ENCODE data around the gene CEACAM19.
"Not testable (repeated sequence)": the region's sequence is repeated elsewhere in the genome, so short reads cannot be mapped to it uniquely, and the experiment has no call there.

CEACAM19 gene

GRCh38 chr19:44668985-44669764 lies 2.1 kb upstream of the CEACAM19 start:
- TF ChIP-seq ZNF8 (CRISPR knock-in tag; IDR thresholded peaks at IDR 0.05) (no peak), ZC3H10 (CRISPR knock-in tag; IDR thresholded peaks at IDR 0.05) (no peak)

GRCh38 chr19:44670027-44670426 lies 1.3 kb upstream of the CEACAM19 start:
- ATAC-seq = not testable (repeated sequence)

More at GRCh38 chr19:44668985-44669764, 2.1 kb upstream of the CEACAM19 start:
- ATAC-seq = no peak

GRCh38 chr19:44672226-44672625 lies 944 bp downstream of the CEACAM19 start:
- TF ChIP-seq, protein P1, sequence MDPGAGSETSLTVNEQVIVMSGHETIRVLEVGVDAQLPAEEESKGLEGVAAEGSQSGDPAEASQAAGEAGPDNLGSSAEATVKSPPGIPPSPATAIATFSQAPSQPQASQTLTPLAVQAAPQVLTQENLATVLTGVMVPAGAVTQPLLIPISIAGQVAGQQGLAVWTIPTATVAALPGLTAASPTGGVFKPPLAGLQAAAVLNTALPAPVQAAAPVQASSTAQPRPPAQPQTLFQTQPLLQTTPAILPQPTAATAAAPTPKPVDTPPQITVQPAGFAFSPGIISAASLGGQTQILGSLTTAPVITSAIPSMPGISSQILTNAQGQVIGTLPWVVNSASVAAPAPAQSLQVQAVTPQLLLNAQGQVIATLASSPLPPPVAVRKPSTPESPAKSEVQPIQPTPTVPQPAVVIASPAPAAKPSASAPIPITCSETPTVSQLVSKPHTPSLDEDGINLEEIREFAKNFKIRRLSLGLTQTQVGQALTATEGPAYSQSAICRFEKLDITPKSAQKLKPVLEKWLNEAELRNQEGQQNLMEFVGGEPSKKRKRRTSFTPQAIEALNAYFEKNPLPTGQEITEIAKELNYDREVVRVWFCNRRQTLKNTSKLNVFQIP (CRISPR knock-in tag; IDR thresholded peaks at IDR 0.05; ENCODE audit: borderline replicate concordance, low read depth) = no peak
- TF ChIP-seq ZNF565 (CRISPR knock-in tag; conservative IDR thresholded peaks at IDR 0.05; ENCODE audit: low read depth) = no peak
- no peak for TF ChIP-seq PPARA (CRISPR knock-in tag; IDR thresholded peaks at IDR 0.05; ENCODE audit: borderline replicate concordance)
- no peak for TF ChIP-seq CSDC2 (CRISPR knock-in tag; IDR thresholded peaks at IDR 0.05)
- no peak for TF ChIP-seq BACH2 (CRISPR knock-in tag; IDR thresholded peaks at IDR 0.05; ENCODE audit: borderline replicate concordance)
- ATAC-seq = no peak

DNA sequence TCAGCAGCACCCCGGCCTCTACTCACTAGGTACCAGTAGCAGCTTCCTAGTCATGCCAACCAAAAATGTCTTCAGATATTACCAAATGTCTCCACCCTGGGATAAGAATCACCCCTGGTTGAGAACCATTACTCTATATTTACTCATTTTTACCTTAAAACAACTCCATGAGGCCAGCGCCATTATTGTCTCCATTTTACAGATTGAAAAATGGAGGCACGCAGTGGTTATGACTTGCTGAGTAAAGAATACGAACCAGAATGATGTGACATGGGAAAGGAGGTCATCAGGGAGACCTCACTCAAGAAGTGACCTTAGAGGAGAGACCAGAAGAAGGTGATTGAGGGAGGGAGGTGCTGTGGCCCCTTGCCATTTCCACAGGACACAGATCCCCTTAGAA lies 2.2 kb downstream of the CEACAM19 start:
- TF ChIP-seq TOX (CRISPR knock-in tag; IDR thresholded peaks at IDR 0.05; ENCODE audit: borderline replicate concordance) (no peak), ZC3H10 (CRISPR knock-in tag; IDR thresholded peaks at IDR 0.05) (no peak), ZNF70 (CRISPR knock-in tag; IDR thresholded peaks at IDR 0.05) (no peak)
- TF ChIP-seq, protein P2, sequence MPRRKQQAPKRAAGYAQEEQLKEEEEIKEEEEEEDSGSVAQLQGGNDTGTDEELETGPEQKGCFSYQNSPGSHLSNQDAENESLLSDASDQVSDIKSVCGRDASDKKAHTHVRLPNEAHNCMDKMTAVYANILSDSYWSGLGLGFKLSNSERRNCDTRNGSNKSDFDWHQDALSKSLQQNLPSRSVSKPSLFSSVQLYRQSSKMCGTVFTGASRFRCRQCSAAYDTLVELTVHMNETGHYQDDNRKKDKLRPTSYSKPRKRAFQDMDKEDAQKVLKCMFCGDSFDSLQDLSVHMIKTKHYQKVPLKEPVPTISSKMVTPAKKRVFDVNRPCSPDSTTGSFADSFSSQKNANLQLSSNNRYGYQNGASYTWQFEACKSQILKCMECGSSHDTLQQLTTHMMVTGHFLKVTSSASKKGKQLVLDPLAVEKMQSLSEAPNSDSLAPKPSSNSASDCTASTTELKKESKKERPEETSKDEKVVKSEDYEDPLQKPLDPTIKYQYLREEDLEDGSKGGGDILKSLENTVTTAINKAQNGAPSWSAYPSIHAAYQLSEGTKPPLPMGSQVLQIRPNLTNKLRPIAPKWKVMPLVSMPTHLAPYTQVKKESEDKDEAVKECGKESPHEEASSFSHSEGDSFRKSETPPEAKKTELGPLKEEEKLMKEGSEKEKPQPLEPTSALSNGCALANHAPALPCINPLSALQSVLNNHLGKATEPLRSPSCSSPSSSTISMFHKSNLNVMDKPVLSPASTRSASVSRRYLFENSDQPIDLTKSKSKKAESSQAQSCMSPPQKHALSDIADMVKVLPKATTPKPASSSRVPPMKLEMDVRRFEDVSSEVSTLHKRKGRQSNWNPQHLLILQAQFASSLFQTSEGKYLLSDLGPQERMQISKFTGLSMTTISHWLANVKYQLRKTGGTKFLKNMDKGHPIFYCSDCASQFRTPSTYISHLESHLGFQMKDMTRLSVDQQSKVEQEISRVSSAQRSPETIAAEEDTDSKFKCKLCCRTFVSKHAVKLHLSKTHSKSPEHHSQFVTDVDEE (CRISPR knock-in tag; IDR thresholded peaks at IDR 0.05) = no peak
- no peak for ATAC-seq

DNA sequence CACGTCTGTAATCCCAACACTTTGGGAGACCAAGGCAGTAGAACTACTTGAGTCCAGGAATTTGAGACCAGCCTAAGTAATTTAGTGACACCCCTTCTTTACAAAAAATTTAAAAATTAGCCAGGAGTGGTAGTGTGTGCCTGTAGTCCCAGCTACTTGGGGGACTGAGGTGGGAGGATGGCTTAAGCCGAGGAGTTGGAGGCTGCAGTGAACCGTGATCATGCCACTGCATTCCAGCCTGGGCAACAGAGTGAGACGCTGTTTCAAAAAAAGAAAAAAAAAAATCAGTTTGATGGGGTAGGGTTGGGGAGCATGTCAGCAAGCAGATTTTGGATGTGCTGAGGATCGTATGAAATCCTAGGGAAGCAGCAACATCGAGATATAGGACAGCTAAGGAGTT lies 4.2 kb downstream of the CEACAM19 start:
- no peak for ATAC-seq
- TF ChIP-seq GLIS3 (CRISPR knock-in tag; IDR thresholded peaks at IDR 0.05) = no peak
- TF ChIP-seq CSDC2 (CRISPR knock-in tag; IDR thresholded peaks at IDR 0.05) = no peak
- no peak for TF ChIP-seq PPARA (CRISPR knock-in tag; IDR thresholded peaks at IDR 0.05; ENCODE audit: borderline replicate concordance)
- no peak for TF ChIP-seq OSR1 (CRISPR knock-in tag; IDR thresholded peaks at IDR 0.05)
- TF ChIP-seq ZNF70 (CRISPR knock-in tag; IDR thresholded peaks at IDR 0.05) = no peak
- TF ChIP-seq, protein P3, sequence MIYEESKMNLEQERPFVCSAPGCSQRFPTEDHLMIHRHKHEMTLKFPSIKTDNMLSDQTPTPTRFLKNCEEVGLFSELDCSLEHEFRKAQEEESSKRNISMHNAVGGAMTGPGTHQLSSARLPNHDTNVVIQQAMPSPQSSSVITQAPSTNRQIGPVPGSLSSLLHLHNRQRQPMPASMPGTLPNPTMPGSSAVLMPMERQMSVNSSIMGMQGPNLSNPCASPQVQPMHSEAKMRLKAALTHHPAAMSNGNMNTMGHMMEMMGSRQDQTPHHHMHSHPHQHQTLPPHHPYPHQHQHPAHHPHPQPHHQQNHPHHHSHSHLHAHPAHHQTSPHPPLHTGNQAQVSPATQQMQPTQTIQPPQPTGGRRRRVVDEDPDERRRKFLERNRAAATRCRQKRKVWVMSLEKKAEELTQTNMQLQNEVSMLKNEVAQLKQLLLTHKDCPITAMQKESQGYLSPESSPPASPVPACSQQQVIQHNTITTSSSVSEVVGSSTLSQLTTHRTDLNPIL (CRISPR knock-in tag; IDR thresholded peaks at IDR 0.05; ENCODE audit: low read depth) = no peak
- no peak for TF ChIP-seq ISL1 (CRISPR knock-in tag; IDR thresholded peaks at IDR 0.05)
- TF ChIP-seq ZNF565 (CRISPR knock-in tag; conservative IDR thresholded peaks at IDR 0.05; ENCODE audit: low read depth) = no peak
- TF ChIP-seq, protein P2 (CRISPR knock-in tag; IDR thresholded peaks at IDR 0.05) = no peak
